Activated naive CD8-positive, alpha-beta T cell treated with anti-CD3 and anti-CD28 coated beads, Interleukin-2, amount 10 ng/mL, durations not matched to agents 7 days and 5 days (primary cell): ENCODE measurements around the gene PRAMEF10. TPM values are rescaled to one million over a fixed set of nuclear protein-coding genes. Genes with fewer than 3 reads are reported as not detected.

Experiments used
- total RNA-seq, 2 experiments: library from RNA; stranded (reverse); gene quantifications; one replicate each; pipeline ENCODE4 v1.2.3, GENCODE V29; 2021

The PRAMEF10 gene
- total RNA-seq, 2 experiments from 2014 or later: not detected

Other genes starting within 250 kb of the PRAMEF10 start
- gene AADACL3, start 182.2 kb downstream of the PRAMEF10 start, total RNA-seq: not detected
- gene CFAP107, start 152.1 kb downstream of the PRAMEF10 start, total RNA-seq: not detected
- gene PRAMEF12, start 124.5 kb downstream of the PRAMEF10 start, total RNA-seq: not detected
- not detected for gene PRAMEF1, start 106.9 kb downstream of the PRAMEF10 start, total RNA-seq
- not detected for gene PRAMEF11, start 66.9 kb downstream of the PRAMEF10 start, total RNA-seq
- gene HNRNPCL1, start 49.5 kb downstream of the PRAMEF10 start, total RNA-seq: not detected
- not detected for gene PRAMEF2, start 41.2 kb downstream of the PRAMEF10 start, total RNA-seq
- not detected for gene PRAMEF4, start 12.1 kb downstream of the PRAMEF10 start, total RNA-seq
- not detected for gene PRAMEF7, start 18.3 kb upstream of the PRAMEF10 start, total RNA-seq
- gene PRAMEF6, start 49.3 kb upstream of the PRAMEF10 start, total RNA-seq: not detected
- not detected for gene PRAMEF27, start 158.3 kb upstream of the PRAMEF10 start, total RNA-seq
- gene HNRNPCL3, start 162.5 kb upstream of the PRAMEF10 start, total RNA-seq: not detected
- gene PRAMEF25, start 172.5 kb upstream of the PRAMEF10 start, total RNA-seq: not detected
- gene HNRNPCL2, start 218.6 kb upstream of the PRAMEF10 start, total RNA-seq: not detected